Measurements from ENCODE around the gene RPL4.

GRCh38 chr15:66515901-66516322, 11.3 kb upstream of the RPL4 start:
- TF ChIP-seq, protein P1, sequence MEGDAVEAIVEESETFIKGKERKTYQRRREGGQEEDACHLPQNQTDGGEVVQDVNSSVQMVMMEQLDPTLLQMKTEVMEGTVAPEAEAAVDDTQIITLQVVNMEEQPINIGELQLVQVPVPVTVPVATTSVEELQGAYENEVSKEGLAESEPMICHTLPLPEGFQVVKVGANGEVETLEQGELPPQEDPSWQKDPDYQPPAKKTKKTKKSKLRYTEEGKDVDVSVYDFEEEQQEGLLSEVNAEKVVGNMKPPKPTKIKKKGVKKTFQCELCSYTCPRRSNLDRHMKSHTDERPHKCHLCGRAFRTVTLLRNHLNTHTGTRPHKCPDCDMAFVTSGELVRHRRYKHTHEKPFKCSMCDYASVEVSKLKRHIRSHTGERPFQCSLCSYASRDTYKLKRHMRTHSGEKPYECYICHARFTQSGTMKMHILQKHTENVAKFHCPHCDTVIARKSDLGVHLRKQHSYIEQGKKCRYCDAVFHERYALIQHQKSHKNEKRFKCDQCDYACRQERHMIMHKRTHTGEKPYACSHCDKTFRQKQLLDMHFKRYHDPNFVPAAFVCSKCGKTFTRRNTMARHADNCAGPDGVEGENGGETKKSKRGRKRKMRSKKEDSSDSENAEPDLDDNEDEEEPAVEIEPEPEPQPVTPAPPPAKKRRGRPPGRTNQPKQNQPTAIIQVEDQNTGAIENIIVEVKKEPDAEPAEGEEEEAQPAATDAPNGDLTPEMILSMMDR (IDR thresholded peaks at IDR 0.05) = no peak
- TF ChIP-seq ZNF416 (CRISPR knock-in tag; IDR thresholded peaks at IDR 0.05) (no peak), TEAD4 (CRISPR knock-in tag; IDR thresholded peaks at IDR 0.05) (no peak), ATF1 (CRISPR knock-in tag; IDR thresholded peaks at IDR 0.05) (no peak), ZNF396 (CRISPR knock-in tag; IDR thresholded peaks at IDR 0.05; ENCODE audit: borderline replicate concordance) (no peak), USF1 (CRISPR knock-in tag; IDR thresholded peaks at IDR 0.05) (no peak), ATF3 (CRISPR knock-in tag; conservative IDR thresholded peaks at IDR 0.05) (no peak), NR2C2 (CRISPR knock-in tag; IDR thresholded peaks at IDR 0.05) (no peak), NFYB (CRISPR knock-in tag; conservative IDR thresholded peaks at IDR 0.05; ENCODE audit: low read depth) (no peak), TP53 (CRISPR knock-in tag; IDR thresholded peaks at IDR 0.05) (no peak)
- TF ChIP-seq, protein P2, sequence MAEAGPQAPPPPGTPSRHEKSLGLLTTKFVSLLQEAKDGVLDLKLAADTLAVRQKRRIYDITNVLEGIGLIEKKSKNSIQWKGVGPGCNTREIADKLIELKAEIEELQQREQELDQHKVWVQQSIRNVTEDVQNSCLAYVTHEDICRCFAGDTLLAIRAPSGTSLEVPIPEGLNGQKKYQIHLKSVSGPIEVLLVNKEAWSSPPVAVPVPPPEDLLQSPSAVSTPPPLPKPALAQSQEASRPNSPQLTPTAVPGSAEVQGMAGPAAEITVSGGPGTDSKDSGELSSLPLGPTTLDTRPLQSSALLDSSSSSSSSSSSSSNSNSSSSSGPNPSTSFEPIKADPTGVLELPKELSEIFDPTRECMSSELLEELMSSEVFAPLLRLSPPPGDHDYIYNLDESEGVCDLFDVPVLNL (CRISPR knock-in tag; IDR thresholded peaks at IDR 0.05; ENCODE audit: borderline replicate concordance, low read depth) = no peak
